Hypothalamus (tissue), 51 donors: ENCODE results near the gene CTNNA3.
A peak's percentile ranks its signal among the peaks of the same experiment; 100 is the strongest.
"Not testable (repeated sequence)": the region's sequence is repeated elsewhere in the genome, so short reads cannot be mapped to it uniquely, and the experiment has no call there.

Source experiments
- DNase-seq, 51 donors: peaks; one replicate each; lab custom pipeline; 2025; lab: John Stamatoyannopoulos, UW

CTNNA3 gene

DNA sequence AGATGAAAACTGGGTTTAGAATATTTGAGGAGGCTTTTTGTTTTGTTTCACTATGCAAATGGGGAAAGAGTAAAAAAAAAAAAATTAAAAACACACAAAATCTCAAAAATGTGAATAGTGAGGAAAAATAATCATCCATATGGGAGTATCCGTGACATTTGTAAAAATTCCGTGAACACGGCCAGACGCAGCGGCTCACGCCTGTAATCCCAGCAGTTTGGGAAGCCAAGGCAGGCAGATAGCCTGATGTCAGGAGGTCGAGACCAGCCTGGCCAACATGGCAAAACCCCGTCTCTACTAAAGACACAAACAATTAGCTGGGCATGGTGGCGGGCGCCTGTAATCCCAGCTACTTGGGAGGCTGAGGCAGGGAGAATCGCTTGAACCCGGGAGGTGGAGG lies 1342.2 kb downstream of the CTNNA3 start:
- not testable (repeated sequence) for DNase-seq

- DNase-seq, result no peak
Measured at GRCh38 chr10:66353422-66353821, 1342.6 kb downstream of the CTNNA3 start.

GRCh38 chr10:66350622-66351399 lies 1345.2 kb downstream of the CTNNA3 start:
- DNase-seq, result no peak

- DNase-seq, result no peak
Measured at GRCh38 chr10:66349726-66350125, 1346.3 kb downstream of the CTNNA3 start.

GRCh38 chr10:66349076-66349475 lies 1346.9 kb downstream of the CTNNA3 start:
- DNase-seq, result no peak

GRCh38 chr10:66337211-66337610 lies 1358.8 kb downstream of the CTNNA3 start:
- no peak for DNase-seq

DNA sequence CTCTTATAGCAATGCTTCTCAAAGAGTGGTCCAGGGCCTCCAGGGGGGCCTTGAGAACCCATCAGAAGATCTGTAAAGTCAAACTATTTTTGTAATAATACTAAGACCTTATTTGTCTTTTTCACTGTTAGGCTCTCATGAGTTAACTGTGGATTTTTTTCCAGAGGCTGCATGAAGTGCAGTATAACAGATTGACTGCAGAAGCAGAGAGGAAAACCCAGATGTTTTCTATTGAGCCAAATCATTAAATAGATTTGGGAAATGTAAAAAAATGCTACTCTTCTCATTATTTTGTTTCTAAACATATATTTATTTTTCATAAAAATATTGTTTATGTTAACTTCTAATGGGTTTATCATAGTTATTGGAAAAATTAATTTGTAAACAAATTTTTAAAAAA lies 1359.2 kb downstream of the CTNNA3 start:
- DNase-seq, result no peak

- DNase-seq, result not testable (repeated sequence)
Measured at GRCh38 chr10:66335753-66336152, 1360.2 kb downstream of the CTNNA3 start.

GRCh38 chr10:66329147-66329546 lies 1366.8 kb downstream of the CTNNA3 start:
- DNase-seq, result no peak

DNA sequence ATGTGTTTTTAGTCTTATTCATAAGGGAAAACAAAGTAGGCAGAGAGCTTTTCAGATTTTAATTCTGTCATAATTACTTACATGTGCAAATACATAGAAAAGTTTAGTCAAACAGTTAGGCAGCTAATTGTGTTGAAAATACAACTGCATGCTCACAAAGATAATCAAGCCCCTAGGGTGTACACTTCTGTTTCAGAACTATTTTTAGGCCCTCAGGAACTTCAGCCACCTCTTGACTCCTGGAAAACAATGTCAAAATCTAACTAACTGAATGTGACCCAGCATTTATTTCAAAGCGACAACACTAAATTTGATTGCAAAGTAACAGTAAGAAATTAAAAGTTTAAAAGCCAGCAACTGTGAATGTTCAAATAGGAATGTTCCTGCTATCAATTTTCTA lies 1369.1 kb downstream of the CTNNA3 start:
- no peak for DNase-seq

DNA sequence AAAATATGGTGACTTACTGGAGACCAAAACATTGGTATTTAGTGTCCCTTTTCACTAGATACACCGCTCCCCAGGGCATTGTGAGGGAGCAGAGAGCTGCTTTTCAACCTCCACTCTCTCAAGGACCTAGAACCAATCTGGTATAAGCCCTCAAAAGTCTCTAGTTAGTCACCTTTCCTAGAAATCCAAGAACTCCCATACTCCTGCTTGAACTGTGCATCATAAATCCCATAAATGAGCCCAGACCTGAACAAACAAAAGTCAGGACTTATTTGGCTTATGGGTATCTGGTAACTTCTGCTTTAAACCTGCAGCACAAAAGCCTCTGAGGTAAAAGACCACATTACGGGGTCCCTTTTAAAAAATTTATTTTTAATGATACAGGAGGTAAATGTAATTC lies 1373.2 kb downstream of the CTNNA3 start:
- no peak for DNase-seq

DNA sequence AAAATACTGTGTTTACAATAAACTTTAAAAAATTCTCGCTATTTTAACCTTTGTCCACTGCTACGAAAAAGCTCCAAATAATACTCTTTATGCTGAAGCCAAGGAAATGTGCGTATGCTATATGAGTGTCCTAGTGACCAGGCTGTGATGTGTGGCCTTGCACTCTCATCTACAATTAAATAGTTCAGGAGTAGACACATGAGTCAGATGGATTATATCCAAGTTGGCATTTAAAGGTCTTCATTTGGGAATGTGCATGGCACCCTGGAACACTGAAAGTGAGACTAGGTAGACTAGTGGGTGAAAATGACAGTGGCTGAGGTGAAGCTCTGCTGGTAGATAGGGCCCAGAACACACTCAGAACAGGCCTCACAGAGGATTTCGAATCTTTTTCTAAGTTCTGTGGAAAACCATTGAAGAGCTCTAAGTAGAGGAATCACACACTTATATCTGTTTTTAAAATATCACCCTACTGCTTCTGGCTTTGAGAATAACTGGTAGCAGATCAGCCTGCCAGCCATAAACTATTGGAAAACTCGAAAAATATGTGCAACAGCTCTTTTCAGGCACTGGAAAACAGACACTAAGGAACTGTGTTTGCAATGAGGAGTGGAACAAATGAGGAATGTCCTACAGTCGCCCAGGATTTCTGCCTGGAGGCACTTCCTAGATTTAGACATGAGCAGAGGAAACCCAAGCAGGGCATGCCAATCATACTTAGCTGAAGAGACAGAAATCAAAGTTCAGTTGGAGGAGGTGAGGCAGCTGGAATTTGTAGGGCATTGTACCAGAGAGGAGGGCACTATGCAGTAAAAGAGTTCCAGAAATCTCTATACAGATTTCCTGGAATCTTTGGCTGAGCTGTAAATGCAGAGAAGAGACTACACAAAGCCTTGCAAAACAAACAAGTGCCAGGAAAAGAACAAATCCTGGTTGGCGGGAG lies 1374.0 kb downstream of the CTNNA3 start:
- DNase-seq, result peak in 1 of 51 donors; percentile 17

- no peak for DNase-seq
Measured at GRCh38 chr10:66318761-66319160, 1377.2 kb downstream of the CTNNA3 start.

DNA sequence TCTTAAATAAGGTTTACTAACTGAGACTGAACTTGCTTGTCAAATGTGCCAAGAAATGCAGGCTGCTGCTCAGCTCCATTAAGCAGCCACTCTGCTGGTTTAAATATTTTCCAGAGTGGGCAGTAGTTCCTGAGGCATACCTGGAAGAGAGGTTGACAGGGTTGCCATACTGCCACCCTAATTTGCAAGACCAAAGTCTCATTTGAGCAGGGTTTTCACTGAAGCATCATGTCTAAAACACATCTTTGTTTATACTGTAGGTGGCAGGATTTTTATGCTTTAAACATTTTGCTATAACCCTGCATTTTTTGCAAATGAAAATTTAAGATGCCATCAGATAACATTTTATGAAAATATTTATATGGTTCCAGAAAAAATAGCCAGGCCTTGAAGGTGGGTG lies 1388.2 kb downstream of the CTNNA3 start:
- no peak for DNase-seq

GRCh38 chr10:66301078-66301477 lies 1394.9 kb downstream of the CTNNA3 start:
- DNase-seq, result no peak

DNA sequence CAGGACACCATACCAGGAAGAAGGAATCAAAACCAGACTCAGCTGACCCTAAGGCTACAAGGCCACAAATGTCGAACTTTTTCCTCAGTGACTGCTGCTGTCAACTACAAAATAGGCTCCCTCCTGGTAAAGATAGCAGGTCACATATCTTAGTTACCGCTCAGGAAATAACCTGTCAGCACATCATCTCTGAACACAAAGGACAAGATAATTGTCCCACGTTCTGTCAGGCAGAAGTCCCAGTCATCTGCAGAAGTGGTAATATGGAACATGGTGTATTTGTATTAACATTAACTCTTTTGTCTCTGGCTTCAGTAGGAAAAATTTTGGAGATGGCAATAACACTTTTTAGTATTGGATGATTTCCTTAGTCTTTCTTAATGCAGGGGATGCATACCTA lies 1400.4 kb downstream of the CTNNA3 start:
- DNase-seq, result no peak

DNA sequence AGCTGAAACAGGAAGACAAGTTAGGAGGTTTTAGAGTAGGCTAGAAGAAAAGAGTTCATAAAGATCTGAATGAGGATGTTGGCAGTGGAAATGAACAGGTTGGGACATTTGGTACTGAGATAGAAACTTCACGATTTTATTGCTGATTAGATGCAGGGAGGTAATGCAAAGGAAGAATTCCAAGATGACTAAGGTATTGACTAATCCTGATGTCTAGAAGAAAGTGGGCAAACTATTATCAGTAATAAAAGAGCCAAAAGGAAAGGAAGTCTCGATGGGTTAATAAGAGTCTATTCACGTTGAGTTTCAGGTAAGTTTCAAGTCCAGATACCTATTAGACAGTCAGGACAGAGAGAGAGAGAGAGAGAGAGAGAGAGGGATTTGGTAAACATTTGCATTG lies 1401.5 kb downstream of the CTNNA3 start:
- no peak for DNase-seq

DNA sequence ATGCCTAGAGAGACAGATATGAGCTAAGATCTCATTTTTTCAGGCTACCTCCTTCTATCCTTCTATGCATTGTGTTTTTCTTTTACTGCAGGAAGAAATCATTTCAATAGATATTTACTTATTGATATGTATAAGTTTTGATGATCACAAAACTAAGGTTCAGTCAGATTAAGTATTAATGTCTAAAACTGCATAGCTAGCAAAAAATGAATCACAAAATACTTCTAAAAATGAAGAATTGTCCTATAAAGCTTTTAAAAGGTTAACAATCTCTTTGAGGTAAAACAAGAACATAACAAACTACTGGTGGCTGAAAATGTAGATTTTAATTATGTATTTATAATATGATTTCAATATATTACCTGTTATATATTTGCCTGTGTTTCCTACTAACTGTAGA lies 1403.1 kb downstream of the CTNNA3 start:
- no peak for DNase-seq

DNA sequence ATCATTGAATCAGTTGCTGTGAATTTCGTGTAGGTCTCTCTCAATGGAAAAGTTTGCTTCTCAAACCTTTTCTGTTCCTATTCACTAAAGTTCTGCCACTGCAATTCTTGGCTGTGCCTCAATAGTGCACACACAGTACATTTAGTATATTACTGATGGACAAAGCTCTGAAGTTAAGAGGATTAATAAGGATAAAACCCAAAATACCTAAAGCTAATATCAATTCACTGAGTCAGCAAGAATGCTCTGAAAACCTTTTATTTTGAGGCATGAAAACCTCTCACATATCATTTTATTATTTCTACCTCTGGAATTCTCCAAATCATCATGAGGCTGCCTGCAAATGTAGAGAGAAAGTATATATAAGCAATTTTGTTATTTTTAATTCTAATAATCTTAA lies 1403.5 kb downstream of the CTNNA3 start:
- no peak for DNase-seq

DNA sequence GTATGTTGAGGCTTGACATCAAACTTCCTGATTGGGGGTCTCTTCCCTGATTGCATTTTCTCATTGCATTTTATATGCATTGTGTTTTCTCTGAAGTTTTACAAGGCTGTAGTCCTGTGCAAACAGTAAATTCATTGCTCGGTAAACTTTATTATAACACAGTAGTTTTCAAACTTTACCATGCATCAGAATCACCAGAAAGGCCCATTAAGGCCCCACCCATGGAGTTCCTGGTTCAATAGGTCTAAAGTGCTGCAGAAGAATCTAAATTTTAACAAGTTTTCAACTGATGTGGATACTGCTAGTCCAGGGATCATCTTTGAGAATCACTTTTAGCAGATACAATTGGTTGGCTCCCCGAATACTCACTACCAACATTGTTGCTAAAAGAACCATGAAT lies 1404.9 kb downstream of the CTNNA3 start:
- DNase-seq, result no peak

GRCh38 chr10:66284621-66285020 lies 1411.4 kb downstream of the CTNNA3 start:
- no peak for DNase-seq
